DMS53 treated with DMSO at 0.1 percent for 48 hours (cell line): Measurements from ENCODE around the gene SLC27A1.
"Not testable (repeated sequence)": the region's sequence is repeated elsewhere in the genome, so short reads cannot be mapped to it uniquely, and the experiment has no call there.

Experiments used
- DNase-seq: peaks from one replicate; lab custom pipeline; 2025; ENCODE audit not compliant: unreplicated experiment; lab: John Stamatoyannopoulos, UW

SLC27A1 gene

DNA sequence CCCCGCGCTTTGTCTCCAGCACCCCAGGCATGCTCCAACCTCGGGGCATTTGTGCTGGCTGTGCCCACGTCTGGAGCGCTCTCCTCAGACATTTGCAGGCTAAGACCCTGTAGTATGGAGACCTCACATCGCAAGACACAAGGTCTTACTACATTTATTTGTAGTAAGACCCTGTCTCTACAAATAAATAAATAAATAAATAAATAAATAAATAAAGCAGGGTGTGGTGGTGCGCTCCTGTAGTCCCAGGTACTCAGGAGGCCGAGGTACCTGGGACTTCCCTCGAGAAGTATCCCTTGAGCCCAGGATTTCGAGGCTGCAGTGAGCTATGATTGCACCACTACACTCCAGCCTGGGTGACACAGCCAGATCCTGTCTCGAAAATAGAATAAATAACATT lies 14.2 kb upstream of the SLC27A1 start:
- no peak for DNase-seq

- no peak for DNase-seq
Observed at GRCh38 chr19:17457616-17458015, 12.7 kb upstream of the SLC27A1 start.

DNA sequence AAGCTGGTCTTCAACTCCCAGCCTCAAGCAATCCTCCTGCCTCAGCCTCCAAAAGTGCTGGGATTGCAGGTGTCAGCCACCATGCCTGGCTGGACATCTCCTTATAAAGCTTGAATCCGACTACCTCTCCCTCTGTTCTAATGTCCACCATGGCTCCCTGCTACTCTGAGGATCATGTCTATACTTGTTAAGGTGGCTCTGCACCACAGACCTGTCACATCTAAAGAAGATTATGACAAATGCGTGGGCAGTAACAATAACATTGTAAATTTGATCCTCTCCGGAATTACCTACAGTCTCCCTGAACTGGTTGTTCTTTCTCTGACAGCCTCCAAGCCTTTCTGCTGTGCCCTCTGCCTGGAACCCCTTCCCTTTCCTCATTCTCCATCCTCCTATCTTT lies 11.4 kb upstream of the SLC27A1 start:
- DNase-seq, result no peak

DNA sequence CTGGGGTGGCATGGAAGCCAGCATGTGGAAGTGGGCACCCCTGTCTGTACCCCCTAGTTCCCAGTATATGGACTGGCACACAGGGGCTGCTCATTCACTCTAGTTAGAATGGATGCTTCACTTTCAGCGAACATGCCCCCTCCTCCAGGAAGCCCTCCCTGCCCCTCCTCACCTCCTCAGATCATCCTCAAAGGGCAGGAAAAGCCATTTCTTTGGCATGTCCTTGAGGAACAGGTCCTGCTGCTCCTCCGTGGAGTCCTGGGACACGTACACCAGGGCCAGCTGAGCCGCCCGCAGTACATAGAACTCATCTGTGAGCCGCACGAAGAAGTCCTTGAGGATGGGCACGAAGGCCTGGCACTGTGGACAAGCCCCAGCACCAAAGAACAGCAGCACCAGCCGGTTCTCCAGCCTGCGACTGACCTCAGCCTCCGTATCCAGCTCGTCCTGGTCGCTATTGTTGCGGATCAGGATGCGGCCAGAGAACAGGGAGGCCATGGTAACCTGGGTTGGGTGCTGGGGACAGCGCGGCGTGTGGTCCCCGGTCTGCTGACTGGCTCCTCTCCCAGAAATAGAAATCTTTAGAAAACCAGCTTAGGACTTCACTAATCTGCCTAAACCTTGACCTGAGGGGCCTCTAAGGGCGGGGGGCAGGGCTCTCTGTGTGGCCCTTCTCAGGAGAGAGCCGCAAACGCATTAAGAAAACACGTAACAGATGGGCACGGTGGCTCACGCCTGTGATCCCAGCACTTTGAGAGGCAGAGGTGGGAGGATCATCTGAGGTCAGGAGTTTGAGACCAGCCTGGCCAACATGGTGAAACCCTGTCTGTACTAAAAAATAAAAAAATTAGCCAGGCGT lies 9.7 kb upstream of the SLC27A1 start, which contains the start of gene NXNL1:
Gene NXNL1 (minus strand): TSS at position 555 of the 859 bp plus-strand sequence. CDS start 57 bp downstream, at position 498.
- DNase-seq, result no peak

DNA sequence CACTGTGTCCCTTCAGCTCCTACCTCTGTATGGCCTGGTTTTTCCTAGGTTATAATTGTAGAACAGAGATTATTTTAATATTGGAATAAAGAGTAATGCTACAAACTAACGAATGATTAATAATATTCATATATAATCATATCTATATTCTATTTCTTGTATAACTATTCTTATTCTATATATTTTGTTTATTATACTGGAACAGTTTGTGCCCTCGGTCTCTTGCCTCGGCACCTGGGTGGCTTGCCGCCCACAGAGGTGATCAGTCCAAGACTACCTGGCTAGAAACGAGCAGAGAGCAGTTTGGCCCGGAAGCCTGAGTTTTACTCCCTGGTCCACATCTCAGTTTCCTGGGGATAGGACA lies 3.9 kb upstream of the SLC27A1 start:
- DNase-seq, result no peak

DNA sequence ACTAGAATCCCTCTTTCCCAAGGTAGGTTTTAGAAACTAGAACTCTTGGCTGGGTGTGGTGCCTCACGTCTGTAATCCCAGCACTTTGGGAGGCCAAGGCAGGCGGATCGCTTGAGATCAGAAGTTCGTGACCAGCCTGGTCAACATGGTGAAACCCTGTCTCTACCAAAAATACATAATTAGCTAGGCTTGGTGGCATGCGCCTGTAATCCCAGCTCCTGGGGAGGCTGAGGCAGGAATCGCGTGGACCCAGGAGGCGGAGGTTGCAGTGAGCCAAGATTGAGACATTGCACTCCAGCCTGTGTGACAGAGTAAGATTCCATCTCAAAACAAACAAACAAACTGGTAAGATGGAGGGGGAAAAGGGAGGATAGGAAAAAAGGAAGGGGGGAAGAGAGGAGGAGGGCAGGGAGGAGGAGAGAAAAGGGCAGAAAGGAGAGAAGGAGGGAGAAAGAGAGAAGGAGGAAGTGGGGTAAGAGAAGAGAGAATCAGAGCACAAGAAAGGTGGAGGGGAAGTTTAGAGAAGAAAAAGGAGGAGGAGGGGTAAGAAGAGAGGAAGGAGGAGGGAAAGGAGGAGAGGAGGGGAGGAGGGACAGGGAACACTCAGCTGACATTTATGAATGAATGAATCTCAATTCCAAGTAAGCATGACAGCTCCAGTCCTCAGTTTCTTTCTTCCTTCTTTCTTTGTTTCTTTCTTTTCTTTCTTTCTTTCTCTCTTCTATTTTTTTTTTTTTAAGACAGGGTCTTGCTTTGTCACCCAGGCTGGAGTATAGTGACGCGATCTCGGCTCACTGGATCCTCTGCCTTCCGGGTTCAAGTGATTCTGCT lies 2.6 kb upstream of the SLC27A1 start:
- DNase-seq, result no peak

DNA sequence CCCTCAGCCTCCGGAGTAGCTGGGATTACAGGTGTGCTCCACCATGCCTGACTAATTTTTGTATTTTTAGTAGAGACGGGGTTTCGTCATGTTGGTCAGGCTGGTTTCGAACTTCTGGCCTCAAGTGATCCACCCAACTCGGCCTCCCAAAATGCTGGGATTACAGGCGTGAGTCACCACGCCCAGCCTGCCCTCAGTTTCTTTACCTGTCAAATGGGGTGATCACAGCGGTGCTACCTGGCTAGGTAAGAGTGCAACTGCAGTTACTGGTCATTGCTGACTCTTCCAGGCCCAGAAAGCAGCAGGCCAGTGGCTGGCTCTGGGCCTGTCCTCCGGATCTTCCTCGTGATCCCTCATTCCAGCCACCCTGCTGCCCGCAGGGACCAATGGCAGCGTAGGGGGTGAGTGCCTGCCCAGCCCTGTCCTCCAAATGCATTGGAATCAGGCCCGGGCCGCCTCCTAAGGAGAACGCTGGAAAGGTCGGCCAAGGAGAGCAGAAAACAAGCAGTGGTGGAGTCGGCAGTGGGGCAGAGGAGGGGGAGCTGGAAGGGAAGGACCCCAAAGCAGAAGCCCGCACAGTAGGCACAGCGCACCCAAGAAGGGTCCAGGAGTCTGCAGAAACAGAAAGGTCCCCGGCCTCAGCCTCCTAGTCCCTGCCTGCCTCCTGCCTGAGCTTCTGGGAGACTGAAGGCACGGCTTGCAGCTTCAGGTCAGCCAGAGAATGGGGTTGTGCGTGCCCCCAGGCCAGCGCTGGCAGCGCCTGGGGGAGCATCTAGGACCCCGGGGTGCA lies 1.8 kb upstream of the SLC27A1 start:
- no peak for DNase-seq

- no peak for DNase-seq
Observed at GRCh38 chr19:17469092-17469480, 1.2 kb upstream of the SLC27A1 start.

- peak; percentile 78 for DNase-seq
Observed at GRCh38 chr19:17469481-17470067, 750 bp upstream of the SLC27A1 start.

DNA sequence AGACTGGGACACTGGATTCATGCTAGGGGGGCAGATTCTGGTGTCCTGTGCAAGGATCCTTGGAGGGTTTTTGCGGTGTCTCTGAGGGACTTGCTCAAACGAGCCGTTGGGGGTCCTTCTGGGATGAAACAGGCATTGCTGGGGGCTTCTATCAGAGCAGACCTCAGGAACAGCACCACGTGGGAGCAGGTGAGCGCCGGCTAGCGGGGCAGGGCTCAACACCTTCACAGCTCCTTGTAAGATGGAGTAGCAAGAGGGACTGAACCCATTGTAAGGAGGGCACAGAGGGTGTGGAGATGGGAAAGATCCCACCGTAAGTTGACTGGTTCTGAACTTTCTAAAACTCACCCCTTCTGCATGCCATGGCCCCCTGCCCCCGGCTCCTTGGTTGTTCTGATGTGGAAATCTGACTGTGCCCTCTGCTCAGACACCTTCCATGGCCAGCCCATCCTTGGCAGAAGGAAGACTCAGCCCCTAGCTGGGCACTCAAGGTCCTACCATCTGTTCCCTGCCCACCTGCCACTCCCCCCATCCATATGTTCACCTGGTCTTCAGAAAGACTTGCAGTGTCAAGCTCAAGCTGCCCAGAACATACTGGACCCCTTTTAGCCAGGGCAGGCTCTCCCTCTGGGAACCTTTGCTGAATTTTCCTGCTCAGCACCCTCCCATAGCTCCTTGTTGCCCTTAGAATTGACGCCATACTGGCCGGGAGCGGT lies 1.2 kb downstream of the SLC27A1 start:
- no peak for DNase-seq

GRCh38 chr19:17473041-17473440 lies 2.7 kb downstream of the SLC27A1 start:
- no peak for DNase-seq

- DNase-seq, result not testable (repeated sequence)
Observed at GRCh38 chr19:17475011-17475540, 4.8 kb downstream of the SLC27A1 start.

GRCh38 chr19:17475541-17476115 lies 5.3 kb downstream of the SLC27A1 start:
- DNase-seq, result no peak

DNA sequence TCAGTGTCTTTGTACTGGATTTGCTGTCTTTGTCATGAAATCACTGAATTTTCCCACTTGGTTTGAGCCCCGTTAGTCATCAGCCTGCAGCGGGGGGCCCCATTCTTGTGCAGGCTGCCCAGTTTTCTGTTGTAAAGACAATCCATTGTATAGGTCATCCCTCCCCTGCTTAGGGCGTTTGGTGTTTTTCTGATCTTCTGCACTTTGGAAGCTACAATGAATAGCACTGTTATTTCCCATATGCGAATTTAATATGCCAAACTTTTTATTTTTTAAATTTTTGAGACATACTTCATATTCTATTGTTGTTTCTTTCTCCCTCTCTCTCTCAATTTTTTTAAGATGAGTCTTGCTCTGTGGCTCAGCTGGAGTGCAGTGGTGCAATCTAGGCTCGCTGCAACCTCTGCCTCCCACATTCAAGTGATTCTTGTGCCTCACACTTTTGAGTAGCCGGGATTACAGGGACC lies 9.0 kb downstream of the SLC27A1 start:
- DNase-seq, result no peak

DNA sequence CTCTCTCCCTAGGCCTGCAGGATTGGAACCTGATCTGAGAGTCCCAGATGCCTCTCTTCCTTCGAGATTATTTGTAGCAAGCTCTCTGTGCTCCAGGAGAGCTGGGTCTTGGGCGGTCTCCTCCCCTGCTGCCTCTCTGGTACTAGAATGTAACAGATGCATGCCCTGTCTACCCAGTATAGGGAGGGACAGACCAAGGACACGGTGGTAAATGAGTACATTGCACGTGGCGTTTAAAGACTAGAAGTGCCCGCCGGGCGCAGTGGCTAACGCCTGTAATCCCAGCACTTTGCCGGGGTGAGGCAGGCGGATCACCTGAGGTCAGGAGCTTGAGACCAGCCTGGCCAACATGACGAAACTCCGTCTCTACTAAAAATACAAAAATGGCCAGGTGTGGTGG lies 11.7 kb downstream of the SLC27A1 start:
- DNase-seq, result no peak

- DNase-seq, result no peak
Observed at GRCh38 chr19:17482877-17483604, 12.7 kb downstream of the SLC27A1 start.

- no peak for DNase-seq
Observed at GRCh38 chr19:17483605-17484002, 13.3 kb downstream of the SLC27A1 start.

GRCh38 chr19:17484520-17485185 lies 14.3 kb downstream of the SLC27A1 start:
- DNase-seq, result no peak
